ENCODE data around the gene ENPP1.

The ENPP1 gene

GRCh38 chr6:131807321-131807643 is 538 bp upstream of the ENPP1 start:
- peaks cover 23% of the 10 kb centered on the region for H3K4me1 Mint-ChIP-seq
- no peak overlapping the region for H3K27ac Mint-ChIP-seq
- H3K9me3 Mint-ChIP-seq: no peaks in the 10 kb centered on the region
- peaks cover 26% of the 10 kb centered on the region for H3K27me3 Mint-ChIP-seq
- no peaks in the 10 kb centered on the region for H3K36me3 Mint-ChIP-seq
- H3K4me3 Mint-ChIP-seq: peak overlapping the region; percentile 83

DNA sequence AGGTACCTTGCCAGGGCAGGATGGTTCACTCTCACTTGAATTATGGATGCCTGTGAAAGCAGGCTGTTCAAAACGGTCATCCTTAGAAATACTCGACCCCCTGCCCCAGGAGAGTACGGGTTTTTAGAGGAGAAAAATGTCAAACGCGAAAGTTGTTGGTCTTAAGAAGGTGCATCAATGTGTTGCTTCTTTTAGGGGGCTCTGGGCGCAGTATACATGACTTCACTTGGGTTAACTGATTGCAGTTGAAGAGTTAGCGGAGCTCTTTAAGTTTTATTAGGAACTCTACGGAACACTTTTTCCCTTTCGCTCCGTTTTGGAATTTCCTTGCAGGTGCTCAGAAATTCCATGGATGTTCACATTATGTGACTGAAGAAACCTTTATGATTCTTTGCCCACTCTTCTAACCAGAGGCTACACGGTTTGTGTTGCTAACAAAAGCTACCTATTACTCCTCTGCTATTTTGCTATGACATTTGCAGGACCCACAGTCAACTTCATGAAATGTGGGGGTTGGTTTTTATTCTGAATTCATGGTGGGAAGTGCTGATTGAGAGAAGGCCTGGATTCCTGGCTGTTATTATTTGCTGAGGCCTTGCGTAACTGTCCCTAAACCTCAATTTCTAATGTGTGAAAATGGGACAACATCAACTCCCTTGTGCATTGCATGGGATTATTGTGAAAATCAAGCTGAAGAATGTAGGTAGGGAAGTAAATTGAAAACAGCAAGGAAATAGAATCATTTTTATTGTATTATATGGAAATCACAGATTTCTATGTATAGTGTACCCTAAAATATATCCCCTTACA is 845 bp downstream of the ENPP1 start:
- Mint-ChIP-seq H3K36me3 (no peaks in the 10 kb centered on the region), H3K27ac (no peak overlapping the region), H3K9me3 (no peaks in the 10 kb centered on the region), H3K27me3 (peaks cover 30% of the 10 kb centered on the region), H3K4me1 (peaks cover 16% of the 10 kb centered on the region), H3K4me3 (peak overlapping the region; percentile 79)

DNA sequence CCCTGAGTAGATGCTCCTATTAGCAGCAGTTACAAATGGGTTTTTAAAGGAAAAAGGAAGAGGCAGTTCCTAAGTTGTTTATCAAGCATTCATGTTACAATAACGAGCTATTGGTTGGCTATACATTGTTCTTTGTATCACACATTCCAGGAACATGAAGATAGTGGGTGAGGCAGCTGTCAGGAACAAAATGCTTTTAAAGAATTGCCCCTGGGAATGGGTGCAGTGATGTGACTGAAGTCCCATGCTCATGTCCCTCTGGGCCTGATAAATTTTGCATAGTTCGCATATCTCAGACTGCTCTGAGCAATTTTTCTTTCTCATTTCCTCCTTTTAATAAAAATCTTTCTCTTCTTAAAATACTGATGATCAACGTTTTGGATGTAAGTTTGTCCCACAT is 3.7 kb downstream of the ENPP1 start:
- Mint-ChIP-seq H3K4me3 (no peak overlapping the region), H3K4me1 (peaks cover 16% of the 10 kb centered on the region), H3K36me3 (no peaks in the 10 kb centered on the region), H3K9me3 (no peaks in the 10 kb centered on the region), H3K27ac (no peak overlapping the region), H3K27me3 (peaks cover 32% of the 10 kb centered on the region)

GRCh38 chr6:131813991-131814390 is 6.2 kb downstream of the ENPP1 start:
- Mint-ChIP-seq H3K27me3 (peaks cover 25% of the 10 kb centered on the region), H3K4me3 (no peak overlapping the region), H3K9me3 (no peaks in the 10 kb centered on the region), H3K36me3 (no peaks in the 10 kb centered on the region), H3K27ac (no peak overlapping the region), H3K4me1 (no peaks in the 10 kb centered on the region)

GRCh38 chr6:131816869-131817268 is 9.0 kb downstream of the ENPP1 start:
- Mint-ChIP-seq H3K27me3 (peaks cover 18% of the 10 kb centered on the region), H3K9me3 (no peaks in the 10 kb centered on the region), H3K4me3 (no peak overlapping the region), H3K4me1 (no peaks in the 10 kb centered on the region), H3K36me3 (no peaks in the 10 kb centered on the region), H3K27ac (no peak overlapping the region)

DNA sequence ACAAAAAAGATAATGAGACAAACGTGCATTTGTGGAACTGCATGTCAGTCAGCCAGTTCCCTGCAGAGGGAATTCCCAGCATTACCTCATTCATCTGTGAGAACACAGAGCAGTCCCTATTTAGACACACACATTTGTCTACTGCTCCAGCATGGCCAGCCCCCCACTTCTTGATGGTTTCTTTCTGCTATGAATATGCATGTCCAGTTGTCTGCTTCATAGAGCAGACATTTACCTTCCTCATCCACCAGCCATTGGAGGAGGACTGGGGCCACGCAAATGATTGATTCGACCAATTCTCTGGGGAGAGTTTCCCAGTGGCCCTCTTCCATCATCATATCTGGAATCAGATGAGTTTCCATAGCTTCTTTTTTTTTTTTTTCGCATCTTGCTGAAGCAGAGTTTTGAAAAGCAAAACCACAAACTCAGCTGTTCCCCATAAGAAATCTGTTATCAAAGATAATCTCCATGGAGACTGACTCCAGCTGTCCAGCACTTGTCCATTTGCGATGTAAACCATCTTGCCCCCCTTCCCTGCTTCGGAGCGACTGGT is 11.8 kb downstream of the ENPP1 start:
- Mint-ChIP-seq H3K9me3 (no peaks in the 10 kb centered on the region), H3K4me3 (no peak overlapping the region), H3K27me3 (peaks cover 21% of the 10 kb centered on the region), H3K27ac (no peak overlapping the region), H3K36me3 (no peaks in the 10 kb centered on the region), H3K4me1 (no peaks in the 10 kb centered on the region)

DNA sequence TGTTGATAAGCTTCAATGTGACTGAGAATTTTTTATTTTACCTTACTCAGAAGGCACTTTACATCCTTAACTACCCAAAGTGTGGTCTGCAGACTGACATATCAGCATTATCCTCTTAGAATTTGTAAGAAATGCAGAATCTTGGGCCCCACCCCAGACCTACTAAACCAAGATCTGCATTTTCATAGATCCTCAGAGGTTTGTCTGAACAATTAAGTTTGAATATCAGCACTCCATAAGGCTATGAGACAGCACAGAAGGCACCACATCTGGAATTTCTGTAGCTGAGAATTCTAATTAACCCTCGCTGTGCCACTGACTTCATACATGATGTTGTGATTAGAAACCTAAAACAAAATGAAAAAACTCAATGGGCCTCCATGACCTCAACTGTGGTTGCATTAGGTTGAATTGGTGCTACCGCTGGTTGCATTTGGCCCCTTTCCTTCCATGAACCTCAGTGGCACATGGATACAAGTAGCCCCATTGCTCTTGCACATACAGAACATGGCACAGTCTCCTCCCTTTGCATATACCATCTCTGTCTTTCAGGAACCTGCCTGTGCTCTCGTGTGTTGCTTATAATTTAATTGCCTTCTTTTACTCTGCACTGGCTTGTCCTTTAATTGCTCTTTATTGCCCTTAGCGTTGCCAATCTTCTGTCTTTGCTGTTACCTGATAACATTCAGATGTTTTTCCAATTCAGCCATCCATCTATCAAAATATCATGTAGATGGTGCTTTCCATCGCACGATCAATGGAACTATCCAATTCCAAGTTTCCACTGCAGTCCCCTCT is 13.4 kb downstream of the ENPP1 start:
- Mint-ChIP-seq H3K27ac (peak overlapping the region; percentile 8), H3K9me3 (no peaks in the 10 kb centered on the region), H3K36me3 (no peaks in the 10 kb centered on the region), H3K4me3 (no peak overlapping the region), H3K27me3 (peaks cover 18% of the 10 kb centered on the region), H3K4me1 (no peaks in the 10 kb centered on the region)

- H3K36me3 Mint-ChIP-seq: no peaks in the 10 kb centered on the region
- peaks cover 18% of the 10 kb centered on the region for H3K27me3 Mint-ChIP-seq
- H3K9me3 Mint-ChIP-seq: no peaks in the 10 kb centered on the region
- H3K4me1 Mint-ChIP-seq: no peaks in the 10 kb centered on the region
- H3K27ac Mint-ChIP-seq: no peak overlapping the region
- no peak overlapping the region for H3K4me3 Mint-ChIP-seq
Observed at GRCh38 chr6:131822119-131822518, 14.3 kb downstream of the ENPP1 start.

DNA sequence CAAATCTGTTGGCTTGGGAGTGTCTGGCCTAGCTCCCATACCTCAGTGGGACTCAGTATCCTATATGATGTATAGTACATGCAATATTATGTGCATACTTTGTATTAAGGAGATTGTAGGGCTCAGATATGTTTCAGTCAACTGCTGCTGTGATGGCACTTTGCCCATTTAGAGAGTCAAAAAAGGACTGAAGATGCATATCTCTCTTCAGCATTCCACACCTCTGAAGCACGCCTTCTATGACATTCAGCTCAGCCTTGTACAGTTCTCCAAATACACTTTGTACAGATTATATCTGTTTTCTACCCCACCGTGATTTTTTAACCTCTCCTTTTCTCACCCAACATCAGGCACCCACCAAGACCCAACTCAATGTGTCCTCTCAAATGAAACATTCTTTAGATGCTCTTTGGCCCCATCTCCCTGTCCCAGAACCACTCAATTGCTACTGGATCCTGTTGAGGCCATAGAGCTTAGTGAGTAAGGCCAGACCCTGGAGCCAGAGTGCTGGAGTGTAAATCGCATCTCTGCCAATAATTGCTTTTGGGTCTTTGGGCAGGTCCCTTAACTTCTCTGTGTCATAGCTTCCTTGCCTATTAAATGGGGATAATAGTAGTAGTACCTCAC is 15.6 kb downstream of the ENPP1 start:
- Mint-ChIP-seq H3K27ac (no peak overlapping the region), H3K4me1 (no peaks in the 10 kb centered on the region), H3K36me3 (no peaks in the 10 kb centered on the region), H3K4me3 (no peak overlapping the region), H3K9me3 (no peaks in the 10 kb centered on the region), H3K27me3 (peaks cover 15% of the 10 kb centered on the region)

- Mint-ChIP-seq H3K36me3 (no peaks in the 10 kb centered on the region), H3K4me3 (no peak overlapping the region), H3K4me1 (no peaks in the 10 kb centered on the region), H3K27ac (no peak overlapping the region), H3K27me3 (peaks cover 14% of the 10 kb centered on the region), H3K9me3 (no peaks in the 10 kb centered on the region)
Observed at GRCh38 chr6:131825946-131826345, 18.1 kb downstream of the ENPP1 start.

DNA sequence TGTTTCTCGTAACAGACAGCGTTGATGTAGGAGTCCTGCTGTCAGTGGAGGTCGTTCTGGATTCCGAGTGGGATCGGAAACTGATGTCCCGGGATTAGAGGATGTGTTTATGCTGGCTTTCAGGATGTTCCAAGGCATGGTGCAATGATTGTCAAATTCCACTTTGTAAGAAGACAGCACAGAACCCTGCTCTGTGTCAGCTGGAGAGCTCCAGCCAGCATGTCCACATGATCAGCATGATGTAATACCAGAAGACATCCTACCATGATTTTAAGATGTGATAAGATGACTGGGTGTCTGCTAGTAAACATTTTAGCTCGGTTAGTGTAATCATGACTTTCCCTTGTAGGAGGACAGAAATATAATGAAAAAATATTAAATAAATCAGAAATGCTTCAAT is 20.3 kb downstream of the ENPP1 start:
- no peaks in the 10 kb centered on the region for H3K36me3 Mint-ChIP-seq
- peaks cover 11% of the 10 kb centered on the region for H3K27me3 Mint-ChIP-seq
- H3K9me3 Mint-ChIP-seq: no peaks in the 10 kb centered on the region
- no peak overlapping the region for H3K27ac Mint-ChIP-seq
- no peak overlapping the region for H3K4me3 Mint-ChIP-seq
- no peaks in the 10 kb centered on the region for H3K4me1 Mint-ChIP-seq

- Mint-ChIP-seq H3K27me3 (peaks cover 10% of the 10 kb centered on the region), H3K9me3 (no peaks in the 10 kb centered on the region)
Observed at GRCh38 chr6:131828951-131829350, 21.1 kb downstream of the ENPP1 start.

DNA sequence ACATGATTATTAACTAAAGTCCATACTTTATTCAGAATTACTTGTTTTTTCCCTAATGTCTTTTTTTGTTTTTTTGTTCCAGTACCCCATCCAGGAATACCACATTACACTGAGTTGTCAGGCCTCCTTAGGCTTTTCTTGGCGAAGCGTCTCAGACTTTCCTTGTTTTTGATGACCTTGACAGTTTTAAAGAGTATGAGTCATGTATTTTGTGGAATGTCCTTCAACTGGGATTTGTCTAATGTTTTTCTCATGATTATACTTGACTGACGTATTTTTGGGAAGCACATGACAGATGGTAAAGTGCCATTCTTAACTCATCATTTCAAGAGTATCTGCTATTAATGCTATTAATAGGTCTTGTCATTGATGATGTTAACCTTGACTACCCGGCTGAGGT is 23.6 kb downstream of the ENPP1 start:
- no peaks in the 10 kb centered on the region for H3K4me1 Mint-ChIP-seq
- H3K36me3 Mint-ChIP-seq: no peaks in the 10 kb centered on the region
- H3K27me3 Mint-ChIP-seq: peaks cover 10% of the 10 kb centered on the region
- no peak overlapping the region for H3K27ac Mint-ChIP-seq
- no peaks in the 10 kb centered on the region for H3K9me3 Mint-ChIP-seq
- no peak overlapping the region for H3K4me3 Mint-ChIP-seq

More at GRCh38 chr6:131828951-131829350, 21.1 kb downstream of the ENPP1 start:
- Mint-ChIP-seq H3K4me1 (no peaks in the 10 kb centered on the region), H3K36me3 (no peaks in the 10 kb centered on the region), H3K4me3 (no peak overlapping the region), H3K27ac (no peak overlapping the region)

- no peaks in the 10 kb centered on the region for H3K36me3 Mint-ChIP-seq
- H3K27me3 Mint-ChIP-seq: peaks cover 10% of the 10 kb centered on the region
- H3K27ac Mint-ChIP-seq: no peak overlapping the region
- no peaks in the 10 kb centered on the region for H3K9me3 Mint-ChIP-seq
- no peak overlapping the region for H3K4me3 Mint-ChIP-seq
- H3K4me1 Mint-ChIP-seq: no peaks in the 10 kb centered on the region
Observed at GRCh38 chr6:131831886-131832285, 24.1 kb downstream of the ENPP1 start.

DNA sequence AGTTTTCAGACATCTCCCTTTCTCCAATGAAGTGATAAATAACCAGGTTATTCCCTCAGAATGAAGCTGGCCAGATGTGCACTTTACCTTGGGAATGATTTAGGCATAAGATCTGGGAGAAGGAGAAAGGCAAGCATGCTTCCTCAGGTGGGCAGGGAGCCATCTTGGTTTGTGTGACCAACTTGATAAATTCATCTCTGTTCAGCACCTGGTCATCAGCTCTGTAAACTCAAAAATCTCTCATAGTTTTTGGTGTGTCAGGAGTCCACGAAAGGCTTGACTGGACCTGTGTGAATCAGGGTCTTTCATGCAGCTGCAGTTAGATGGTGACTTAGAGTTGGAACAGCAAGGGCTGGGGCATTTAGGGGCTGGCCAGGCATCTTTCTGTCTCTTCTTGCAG is 24.5 kb downstream of the ENPP1 start:
- Mint-ChIP-seq H3K36me3 (no peaks in the 10 kb centered on the region), H3K4me1 (no peaks in the 10 kb centered on the region), H3K9me3 (no peaks in the 10 kb centered on the region), H3K27me3 (peaks cover 10% of the 10 kb centered on the region), H3K4me3 (no peak overlapping the region), H3K27ac (no peak overlapping the region)

DNA sequence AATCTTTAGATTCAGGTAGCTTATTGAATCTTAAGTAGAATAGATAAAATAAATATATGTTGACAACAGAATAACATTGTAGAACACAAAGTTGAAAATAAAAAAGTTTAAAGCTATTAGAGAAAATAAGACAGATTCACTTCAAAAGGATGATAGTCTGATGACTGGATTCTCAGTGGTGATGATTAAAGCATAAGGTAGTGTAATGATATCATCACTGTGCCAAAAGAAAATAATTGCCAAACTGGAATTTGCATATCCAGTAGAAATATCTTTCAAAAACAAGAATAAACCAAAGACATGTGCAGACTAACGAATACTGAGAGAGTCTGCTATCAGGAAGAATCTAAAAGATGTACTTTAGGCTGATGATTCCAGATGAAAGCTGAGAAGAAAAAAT is 30.2 kb downstream of the ENPP1 start:
- H3K27ac Mint-ChIP-seq: no peak overlapping the region
- no peak overlapping the region for H3K4me3 Mint-ChIP-seq
- H3K36me3 Mint-ChIP-seq: no peaks in the 10 kb centered on the region
- no peaks in the 10 kb centered on the region for H3K4me1 Mint-ChIP-seq
- H3K9me3 Mint-ChIP-seq: no peaks in the 10 kb centered on the region
- peaks cover 9% of the 10 kb centered on the region for H3K27me3 Mint-ChIP-seq

Measured in activated naive CD4-positive, alpha-beta T cell treated with anti-CD3 and anti-CD28 coated beads, Interleukin-2, amount 50 U/mL, for 24 hours (primary cell).